Activated CD4-positive, alpha-beta T cell treated with anti-CD3 and anti-CD28 coated beads, Interleukin-2, Interleukin-6, amounts not matched to agents 100 ng/mL and 50 ng/mL, durations not matched to agents 16 hours and 8 hours (primary cell): ENCODE results near the gene TNFRSF25.
"Not testable (repeated sequence)": the region's sequence is repeated elsewhere in the genome, so short reads cannot be mapped to it uniquely, and the experiment has no call there.

ENCODE experiments used
- DNase-seq: peaks from one replicate; pipeline ENCODE4 v3.0.0-alpha.2; 2020

TNFRSF25 gene

DNA sequence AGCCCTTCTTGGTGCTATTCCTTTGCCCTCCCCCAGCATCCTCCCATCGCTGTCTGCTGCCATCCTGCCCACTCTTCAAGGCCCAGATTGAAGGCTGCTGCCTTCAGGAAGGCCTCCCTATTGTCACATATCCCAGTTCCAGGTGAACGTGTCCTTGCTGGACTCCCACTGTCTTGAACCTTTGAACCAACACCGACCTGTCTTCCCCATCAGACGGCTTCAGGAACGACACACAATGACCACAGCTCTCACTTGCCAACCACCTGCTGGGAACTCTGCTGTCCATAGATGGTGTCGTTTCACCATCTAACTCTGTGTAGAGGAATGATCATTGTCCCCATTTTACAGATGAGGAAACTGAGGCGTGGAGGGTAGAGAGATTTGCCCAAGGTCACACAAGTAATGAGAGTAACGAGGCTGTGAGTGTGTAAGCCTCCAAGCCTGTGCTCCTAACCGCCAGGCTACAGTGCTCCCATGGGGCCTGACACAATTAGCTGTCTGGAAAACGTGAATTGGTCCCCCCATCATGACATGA lies 35.4 kb upstream of the TNFRSF25 start:
- DNase-seq = no peak

DNA sequence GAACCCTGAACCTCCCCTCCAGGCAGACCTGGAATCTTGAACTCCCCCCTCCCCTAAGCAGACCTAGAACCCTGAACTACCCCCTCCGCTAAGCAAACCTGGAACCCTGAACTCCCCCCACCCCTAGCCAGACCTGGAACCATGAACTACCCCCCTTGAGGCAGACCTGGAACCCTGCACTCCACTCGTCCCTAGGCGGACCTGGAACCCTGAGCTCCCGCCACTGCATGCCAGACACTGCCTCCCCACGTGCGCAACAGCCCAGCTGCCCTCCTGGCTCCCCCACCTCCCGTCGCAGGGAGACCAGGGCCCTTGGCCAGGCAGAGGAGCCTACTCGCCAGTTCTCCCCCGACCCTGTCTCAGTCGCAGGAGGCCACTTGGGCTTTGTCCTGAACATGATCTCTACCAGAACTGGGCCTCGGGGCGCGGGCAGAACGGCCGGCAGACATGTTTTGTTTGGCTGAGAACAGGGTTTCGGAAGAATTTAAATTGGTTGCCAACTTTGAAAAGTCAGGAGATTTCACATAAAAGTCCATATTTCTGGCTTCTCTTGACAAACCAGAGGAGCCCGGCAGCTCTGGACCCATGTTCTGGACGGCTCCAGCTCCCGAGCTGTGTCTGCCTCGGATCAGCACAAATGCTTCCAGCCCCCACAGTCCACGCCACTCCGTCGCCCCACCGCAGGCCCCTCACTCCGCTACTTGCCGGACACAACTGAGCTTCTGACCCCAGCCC lies 34.7 kb upstream of the TNFRSF25 start:
- DNase-seq = no peak

DNA sequence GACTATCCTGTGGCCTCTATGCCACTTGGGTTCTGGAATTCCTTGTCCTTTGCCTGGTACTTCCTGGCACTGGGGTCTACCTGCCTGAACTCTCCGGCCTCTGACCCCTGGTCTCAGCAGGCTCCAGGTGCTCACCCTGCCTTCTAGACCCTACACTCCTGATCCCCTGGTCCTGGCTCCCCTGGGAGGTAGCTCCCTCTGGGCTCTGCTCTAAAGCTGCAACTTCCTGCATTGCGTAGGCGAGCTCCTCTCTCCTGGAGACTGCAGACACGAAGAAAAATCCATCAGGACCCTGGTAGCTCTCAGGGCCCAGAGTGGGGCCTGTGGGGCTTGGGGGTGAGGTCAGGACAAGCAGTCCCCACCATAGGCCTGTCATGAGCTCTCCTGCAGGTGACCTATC lies 33.3 kb upstream of the TNFRSF25 start:
- no peak for DNase-seq

DNA sequence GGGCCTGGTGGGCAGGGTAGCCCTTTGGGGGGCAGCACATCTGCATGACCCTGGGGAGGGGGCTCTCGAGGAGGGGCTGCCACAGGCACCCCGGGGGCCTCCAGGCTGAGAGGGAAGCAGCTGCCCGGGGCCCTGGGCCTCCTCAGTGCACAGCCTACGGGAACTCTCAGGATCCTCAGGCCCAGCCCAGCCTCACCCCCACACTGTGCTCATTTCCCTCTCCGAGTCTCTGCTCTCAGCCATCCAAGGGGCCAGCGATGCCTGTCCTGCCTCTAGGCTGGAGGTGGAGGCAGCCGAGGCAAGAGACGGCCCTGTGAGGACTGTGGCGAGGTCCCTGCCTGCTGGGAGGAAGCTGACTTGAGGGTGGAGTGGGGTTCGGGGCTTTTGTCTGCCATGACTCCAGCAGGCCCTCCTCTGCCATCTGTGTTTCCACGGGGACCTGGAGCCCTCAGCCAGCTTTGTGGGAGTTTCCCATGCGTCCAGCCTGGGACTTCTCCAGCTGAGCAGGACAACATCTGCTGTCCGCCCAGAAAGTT lies 32.7 kb upstream of the TNFRSF25 start:
- no peak for DNase-seq

DNA sequence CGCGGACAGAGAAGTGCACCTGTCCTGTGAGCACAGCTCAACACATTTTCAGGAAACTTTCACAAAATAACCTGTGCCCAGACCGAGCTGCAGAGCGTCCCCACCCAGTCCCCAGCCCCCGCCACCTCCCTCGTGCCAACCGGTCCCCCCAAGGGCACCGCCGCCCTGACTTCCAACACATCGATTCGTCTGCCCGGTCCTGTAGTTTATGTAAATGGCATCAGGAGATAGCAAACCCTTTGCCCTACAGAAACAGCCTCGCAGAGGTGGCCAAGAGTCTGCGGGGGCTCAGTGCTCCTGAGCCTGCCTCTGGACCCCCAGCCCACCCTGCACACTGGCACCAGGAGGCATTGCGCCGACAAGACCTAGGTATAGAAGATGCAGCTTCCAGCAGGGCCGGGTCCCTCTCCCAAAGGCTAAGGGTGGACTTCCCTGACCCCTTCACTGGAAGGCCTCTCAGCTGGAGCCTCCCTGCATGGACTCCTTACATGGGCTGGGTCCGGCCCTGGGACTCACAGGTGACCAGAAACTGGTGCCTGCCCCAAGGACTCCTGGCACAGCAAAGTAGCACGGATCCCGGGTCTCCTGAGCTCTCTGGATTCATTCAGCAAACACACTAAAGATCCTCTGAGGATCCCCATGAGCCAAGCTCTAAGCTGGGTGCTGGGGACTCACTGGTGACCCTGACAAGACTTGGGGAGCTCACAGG lies 32.0 kb upstream of the TNFRSF25 start:
- no peak for DNase-seq

DNA sequence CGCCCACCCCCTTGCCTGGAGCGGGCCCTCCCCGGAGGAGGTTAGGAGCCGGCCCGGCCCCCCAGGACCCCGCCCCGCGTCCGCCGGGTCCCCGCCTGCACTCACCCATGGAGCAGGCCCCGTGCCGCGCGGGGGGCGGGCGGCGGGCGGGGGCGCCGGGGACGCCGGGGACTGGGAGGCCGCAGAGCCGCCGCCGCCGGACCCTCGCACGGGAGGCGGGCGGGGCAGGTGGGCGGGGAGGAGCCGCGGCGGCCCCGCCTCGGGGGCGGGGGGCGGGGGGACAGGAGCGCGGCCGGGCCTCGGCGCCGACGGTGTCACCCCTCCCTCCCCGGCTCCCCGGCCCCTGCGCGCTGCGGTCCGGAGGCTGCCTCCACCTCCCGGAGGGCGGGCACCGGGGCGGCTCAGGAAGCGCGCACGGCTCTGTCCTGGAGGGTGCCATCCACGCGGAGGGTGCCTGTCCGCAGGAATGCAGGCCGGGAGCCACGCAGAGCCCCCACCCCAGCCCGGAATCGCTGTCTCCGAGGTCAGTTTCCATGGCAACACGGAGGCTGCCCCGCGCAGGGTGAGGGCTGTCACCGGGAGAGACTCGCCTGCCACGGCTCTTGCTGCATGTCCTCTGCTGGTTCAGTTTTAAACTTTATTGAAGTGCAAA lies 31.4 kb upstream of the TNFRSF25 start:
- DNase-seq = peak; percentile 27

DNA sequence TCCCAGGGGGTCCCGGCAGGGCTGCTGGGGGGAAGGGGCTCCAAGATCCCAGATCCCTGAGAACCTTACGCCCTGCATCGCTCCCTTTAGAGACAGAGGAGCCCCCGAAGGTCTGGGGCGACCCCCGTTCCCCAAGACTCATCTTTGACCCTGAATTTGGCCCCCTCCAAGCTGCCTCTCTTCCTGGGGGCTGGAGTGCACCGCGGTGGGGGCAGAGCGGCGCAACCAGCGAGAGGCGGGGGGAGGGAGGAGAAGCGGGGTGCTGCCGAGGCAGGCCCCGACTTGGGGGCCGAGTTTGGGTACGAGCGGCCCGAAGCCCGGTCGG lies 30.9 kb upstream of the TNFRSF25 start:
- no peak for DNase-seq

DNA sequence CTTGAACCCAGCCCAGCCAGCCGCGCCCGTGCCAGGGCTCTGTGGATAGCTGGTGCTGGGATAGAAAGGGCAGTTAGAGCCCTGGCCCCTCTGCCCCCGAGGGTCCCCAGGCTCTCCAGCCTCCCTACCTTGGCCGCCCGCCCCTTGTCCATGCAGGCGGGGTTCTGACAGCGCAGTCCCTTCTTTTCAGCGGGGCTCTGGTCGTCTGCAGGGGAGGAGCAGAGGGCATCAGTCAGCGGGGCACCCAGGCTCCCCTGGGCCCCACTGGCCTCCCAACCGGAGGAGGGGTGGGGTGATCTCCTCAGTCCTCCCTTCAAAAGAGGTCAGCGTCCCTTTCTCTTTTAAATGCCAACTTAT lies 30.4 kb upstream of the TNFRSF25 start:
- no peak for DNase-seq

DNA sequence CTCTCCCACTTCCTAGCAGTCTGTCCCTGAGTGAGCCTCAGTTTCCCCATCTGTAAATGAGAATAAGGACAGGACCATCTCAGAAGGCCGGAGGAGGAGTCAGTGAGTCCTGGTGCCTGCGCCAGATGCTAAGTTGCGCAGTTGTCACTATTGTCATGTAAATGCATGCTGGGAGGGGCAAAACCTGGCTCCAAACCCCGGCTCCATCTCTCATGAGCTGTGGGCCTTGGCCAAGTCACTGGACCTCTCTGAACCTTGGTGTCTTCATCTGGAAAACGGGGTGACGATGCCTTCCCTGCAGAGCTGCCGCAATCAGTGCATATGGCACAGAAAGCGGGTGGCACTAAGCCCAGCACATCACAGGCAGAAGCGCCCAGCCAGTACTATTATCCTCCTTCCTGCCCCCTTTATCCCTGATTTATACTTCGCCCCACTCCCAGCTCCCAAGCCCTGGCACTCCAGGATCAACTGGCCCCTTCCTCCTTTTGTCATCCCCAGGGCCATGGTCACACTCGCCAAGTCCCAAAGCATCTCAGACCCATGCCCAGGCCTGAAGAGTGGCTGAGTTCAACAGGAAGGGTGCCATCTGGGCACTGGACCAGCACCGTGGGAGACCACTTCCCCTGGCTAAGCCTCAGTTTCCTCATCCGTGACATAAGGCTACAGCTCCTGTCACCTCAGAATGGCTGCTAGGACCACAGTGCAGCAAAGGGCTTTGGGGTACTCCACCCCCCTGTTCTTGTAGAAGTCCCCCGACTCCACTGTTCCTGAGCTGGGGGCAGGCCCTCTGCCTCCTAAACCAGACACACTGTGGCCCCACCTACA lies 29.8 kb upstream of the TNFRSF25 start:
- no peak for DNase-seq

DNA sequence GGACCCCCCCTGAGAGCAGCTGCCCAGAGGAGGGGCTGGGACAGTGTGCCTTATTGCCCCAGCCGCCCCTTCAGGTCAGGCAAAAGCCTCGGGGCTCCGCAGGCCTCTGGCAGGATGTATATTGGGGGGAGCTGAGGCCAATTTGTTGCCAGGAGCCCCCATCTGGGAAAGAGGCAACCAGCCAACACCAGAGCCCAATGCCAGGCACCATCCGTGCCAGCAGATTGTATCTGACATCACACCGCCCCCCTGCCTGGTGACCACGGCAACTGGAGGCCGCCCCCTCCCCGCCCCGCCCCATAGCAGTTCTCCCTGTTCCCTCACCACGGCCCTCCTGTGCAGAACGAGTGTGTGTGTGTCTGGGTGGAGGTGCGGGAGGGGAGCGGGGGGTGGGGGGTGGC lies 29.1 kb upstream of the TNFRSF25 start:
- DNase-seq = no peak

DNA sequence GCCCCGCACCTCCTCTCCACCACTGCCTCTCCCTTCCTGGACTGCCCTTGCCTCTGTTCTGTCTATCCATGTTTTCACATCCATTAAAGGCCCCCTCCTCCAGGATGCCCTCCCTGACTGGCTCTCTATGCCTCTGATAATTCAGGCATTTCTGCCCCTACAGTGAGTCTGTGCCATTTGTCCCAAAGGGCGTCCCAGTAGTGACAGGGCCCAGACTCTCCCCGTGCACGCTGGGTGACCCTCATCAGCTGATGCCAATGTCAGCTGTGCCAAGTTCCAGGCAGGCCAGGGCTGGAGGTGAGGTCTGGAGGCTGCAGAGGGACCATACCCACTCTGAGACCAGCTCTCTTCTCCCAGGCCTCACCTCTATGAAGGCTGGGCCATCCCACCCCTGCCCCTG lies 28.7 kb upstream of the TNFRSF25 start:
- no peak for DNase-seq

DNA sequence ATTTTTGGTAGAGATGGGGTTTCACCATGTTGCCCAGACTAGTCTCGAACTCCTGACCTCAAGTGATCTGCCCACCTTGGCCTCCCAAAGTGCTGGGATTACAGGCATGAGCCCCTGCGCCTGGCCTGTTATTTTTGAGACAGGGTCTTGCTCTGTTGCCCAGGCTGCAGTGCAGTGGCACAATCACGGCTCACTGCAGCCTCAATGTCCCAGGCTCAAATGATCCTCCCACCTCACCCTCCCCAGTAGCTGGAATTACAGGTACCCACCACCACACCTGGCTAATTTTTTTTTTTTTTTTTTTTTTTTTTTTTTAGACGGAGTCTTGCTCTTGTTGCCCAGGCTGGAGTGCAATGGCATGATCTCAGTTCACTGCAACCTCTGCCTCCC lies 27.9 kb upstream of the TNFRSF25 start:
- DNase-seq = not testable (repeated sequence)

DNA sequence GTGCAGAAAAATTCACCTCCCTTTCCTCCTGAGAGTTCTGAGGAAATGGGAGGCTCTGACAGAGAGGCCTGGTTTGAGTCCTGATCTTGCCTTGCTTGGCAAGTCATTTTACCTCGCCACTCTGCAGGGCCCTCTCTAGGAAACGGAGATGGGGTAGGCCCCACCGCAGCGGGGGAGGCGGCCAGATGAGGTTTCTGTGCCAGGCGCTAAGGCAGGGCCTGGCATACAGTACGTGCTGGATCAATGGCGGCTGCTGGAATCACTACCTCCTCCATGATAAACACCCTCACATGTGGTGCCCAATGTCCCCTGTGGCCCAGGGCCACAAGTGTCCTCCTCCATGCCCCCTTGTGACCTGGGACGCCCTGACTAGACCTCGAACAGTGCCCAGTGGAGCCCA lies 26.0 kb upstream of the TNFRSF25 start:
- DNase-seq = no peak

DNA sequence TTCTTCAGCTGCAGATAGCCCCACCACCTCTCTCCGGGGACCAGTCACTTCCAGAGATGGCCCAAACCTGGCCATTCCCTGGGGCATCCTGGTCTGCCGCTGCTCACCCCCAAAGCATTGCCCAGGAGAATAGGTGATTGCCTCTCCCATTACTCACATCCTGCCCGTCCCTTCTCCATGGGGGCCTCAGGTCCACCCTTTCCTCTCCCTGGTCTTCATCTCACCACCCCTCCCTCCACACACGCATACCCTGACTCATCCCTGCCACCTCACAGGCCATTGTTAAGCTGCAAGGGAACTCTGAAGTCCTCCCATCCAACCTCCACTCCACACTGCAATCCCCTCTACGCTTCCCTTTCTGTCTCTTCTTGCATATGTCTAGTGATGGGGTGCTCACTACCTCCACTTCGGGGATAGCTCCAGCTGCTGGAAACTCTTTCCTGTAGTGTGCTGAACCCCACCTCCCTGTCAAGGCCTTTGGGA lies 25.5 kb upstream of the TNFRSF25 start, which contains the start of gene PLEKHG5:
Gene PLEKHG5, minus strand, starts transcription at position 188 of the 483 bp plus-strand sequence. CDS start 14,096 bp downstream, outside the sequence.
- peak; percentile 15 for DNase-seq

DNA sequence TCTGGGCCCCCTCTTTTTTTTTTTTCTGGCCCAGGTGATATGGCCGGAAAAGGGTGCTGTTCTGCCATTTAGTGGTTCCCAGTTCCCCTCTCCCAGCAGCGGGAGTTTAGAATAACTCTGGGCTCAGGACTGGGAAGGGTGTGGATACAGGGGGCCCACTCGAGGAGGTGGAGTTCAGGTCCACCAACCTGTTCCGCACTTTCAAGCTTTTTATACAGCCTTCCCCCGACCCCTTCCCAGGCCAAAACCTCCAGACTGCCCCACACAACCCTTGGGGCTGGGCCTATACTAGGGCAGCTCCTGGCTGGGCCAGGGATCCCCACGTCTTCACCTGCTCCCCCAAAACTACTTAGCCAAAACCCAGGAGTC lies 25.1 kb upstream of the TNFRSF25 start:
- no peak for DNase-seq

DNA sequence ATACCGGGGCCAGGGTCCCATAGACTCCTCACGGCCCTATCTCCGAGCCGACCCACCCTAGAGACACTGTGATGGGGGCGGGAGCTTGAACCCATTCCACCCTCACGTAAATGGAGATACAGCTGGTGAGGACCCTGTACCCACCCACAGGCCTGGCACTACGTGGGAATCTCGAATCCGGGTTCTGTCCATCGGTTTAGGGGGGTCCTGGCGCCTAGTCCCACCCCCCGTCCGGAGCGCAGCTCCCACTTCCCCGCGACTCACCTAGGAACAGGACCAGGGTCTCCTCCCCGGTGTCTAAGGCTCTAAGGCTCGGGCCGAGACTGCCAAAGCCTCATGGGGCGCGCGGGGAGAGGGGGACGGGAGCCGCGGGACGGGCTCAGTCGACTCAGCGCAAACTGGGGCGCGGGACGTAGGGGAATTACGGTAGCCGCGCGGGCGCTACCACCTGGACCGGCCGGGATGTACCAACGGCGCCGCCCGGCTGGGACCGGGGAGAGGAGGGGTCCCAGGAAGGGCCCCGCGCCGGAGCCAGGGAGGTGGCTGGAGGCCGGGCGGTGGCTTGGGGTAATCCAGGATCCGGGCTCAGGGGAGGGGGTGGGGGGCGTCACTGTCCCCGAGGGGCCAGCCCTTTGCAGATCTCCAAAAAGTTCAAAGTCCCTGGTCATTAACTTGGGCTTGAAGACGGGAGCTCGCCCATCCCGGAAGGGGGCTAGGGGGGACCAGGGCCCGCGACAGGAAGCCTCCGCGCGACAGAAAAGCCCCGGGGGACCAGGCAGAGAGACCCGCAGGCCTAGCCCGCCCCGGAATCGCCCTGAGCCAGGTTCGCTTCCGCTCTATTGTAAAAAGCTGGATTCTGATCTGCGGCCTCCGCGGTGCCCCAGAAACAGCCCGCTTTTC lies 24.5 kb upstream of the TNFRSF25 start:
- peak; percentile 79 for DNase-seq

DNA sequence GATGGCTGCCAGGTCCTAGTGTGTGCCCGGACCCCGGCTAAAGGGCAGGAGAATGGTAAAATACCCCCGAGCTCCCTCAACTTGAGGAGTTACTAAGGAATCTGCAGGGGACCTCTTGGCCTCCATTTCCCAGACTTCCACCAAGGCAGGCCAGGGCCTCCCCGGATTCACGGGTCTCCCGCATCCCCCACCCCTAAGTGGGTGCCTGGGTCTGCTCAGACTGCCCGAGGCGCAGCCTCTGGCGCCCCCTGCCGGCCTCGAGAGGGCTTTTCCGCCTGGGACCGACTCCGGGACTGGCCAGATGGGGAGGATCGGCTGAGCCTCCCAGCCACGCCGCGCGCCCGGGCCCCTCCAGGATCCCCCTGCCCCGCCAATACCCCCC lies 23.8 kb upstream of the TNFRSF25 start:
- DNase-seq = peak; percentile 91

DNA sequence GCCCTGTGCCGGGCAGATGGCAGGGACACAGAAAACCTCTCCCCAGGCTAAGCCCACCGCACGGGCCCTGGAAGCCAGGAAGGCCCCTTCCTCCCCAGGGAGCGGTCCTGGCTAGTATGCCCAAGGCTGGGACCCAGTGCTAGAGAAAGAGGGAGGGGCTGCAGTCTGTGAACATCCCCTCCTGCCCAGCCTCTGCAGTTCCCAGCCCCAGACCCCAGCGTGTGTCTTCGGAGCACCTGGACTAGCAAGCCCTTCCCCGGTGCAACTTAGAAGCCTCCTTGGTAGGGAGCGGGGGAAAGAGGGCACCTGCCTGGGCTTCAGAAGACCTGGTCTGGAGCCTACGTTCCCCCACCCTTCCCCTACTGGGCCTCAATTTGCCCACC lies 23.4 kb upstream of the TNFRSF25 start:
- DNase-seq = no peak

DNA sequence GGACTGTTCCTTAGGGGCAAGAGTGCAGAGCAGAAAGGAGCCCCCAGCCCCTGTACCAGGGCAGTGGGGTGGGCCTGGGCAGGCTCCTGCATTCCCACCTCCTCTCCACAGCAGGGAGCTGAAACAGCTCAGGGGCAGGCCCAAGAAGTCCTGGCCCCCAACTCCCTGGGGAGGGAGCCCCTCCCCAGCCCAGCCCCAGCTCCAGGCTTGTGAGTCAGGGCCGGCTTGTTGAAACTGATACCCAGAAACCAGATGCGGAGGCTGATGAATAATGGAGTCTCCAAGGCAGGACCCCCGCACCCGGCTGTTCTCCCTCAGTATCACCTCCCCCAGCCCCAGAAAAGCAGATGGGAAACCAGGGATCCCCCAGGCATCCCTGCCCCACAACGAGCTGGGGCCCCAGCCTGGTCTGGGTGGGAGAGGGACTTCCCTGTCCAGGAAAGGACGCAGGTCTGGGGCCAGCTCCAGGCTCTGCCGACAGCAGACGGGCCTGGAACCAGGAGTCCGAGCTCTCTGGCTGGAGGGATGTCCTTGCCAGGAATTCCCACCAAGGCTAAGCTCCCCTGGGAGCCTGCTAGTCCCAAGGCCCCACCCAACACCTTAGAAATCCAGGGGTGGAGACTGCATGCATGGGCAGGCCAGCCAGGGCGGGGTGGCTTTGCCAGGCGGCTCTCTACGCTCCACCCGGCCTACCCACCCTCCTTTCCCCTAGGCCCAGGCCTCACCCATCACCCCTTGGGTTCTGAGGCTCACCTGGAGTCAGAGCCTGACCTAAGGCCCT lies 22.8 kb upstream of the TNFRSF25 start:
- DNase-seq = no peak

DNA sequence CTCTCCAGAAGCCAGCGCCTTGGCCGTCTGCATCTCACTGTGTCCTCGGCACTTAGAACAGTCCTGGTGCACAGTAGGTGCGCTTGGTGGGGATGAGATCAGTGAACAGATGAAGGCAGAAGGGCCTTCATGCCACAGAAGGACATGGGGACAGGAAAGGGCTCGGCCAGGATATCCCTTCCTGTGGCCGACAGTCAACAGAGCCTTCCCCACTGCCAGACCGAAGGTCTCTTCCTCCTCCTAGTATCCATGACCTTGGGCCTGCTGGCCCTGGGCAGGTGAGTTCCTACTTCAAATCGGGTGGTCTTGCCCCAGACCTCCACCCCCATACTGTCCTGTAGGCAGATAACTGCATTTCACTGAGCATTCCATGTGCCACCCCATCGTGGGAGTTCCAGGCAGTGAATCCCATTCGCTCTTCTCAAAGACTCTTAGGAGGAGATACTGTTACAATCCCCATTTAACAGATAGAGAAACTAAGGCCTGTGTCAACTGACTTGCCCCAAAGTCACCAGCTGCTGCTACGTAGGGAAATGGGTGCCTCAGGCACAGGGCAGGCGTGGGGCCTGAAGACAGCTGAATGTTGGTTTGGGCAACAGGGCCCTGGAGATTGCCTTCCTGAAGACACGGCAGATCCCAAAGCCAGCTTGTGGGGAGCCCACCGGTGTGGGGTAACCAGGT lies 22.0 kb upstream of the TNFRSF25 start:
- DNase-seq = no peak
